Parathyroid adenoma (tissue), 2 donors: ENCODE measurements around the gene C16orf95.

ENCODE experiments used
- H2AFZ ChIP-seq: fragments of 300-600 bp; sonication (generic); one replicate; pipeline ENCODE4 v1.7.0; 2017; ENCODE audit warnings: antibody characterized with exemption, mild to moderate bottlenecking
- H3K27ac ChIP-seq: fragments of 300-600 bp; sonication (generic); one replicate; pipeline ENCODE4 v1.7.0; 2017
- H3K27me3 ChIP-seq: fragments of 300-600 bp; sonication (generic); one replicate; pipeline ENCODE4 v1.7.0; 2017; ENCODE audit warnings: low read length; ENCODE audit not compliant: control insufficient read depth, insufficient read depth
- H3K36me3 ChIP-seq: fragments of 300-600 bp; sonication (generic); one replicate; pipeline ENCODE4 v1.7.0; 2017; ENCODE audit warnings: low read length; ENCODE audit not compliant: control insufficient read depth, insufficient read depth
- H3K4me1 ChIP-seq: fragments of 300-600 bp; sonication (generic); one replicate; pipeline ENCODE4 v1.7.0; 2017; ENCODE audit warnings: control low read depth
- H3K4me2 ChIP-seq: fragments of 300-600 bp; sonication (generic); one replicate; pipeline ENCODE4 v1.7.0; 2017; ENCODE audit warnings: low read length
- H3K4me3 ChIP-seq: fragments of 300-600 bp; sonication (generic); one replicate; pipeline ENCODE4 v1.7.0; 2017; ENCODE audit warnings: low read depth, low read length
- H3K79me2 ChIP-seq: fragments of 300-600 bp; sonication (generic); one replicate; pipeline ENCODE4 v1.7.0; 2017; ENCODE audit warnings: control low read depth
- H3K9ac ChIP-seq: fragments of 300-600 bp; sonication (generic); one replicate; pipeline ENCODE4 v1.7.0; 2017; ENCODE audit warnings: mild to moderate bottlenecking
- H3K9me3 ChIP-seq: fragments of 300-600 bp; sonication (generic); one replicate; pipeline ENCODE4 v1.7.0; 2017; ENCODE audit warnings: low read length; ENCODE audit not compliant: control insufficient read depth
- CTCF ChIP-seq: fragments of 300-600 bp; sonication (generic); IDR thresholded peaks from one replicate; pipeline ENCODE4 v1.7.0; 2017; ENCODE audit warnings: antibody characterized with exemption, mild to moderate bottlenecking
- donor health status: primary hyperparathyroidism.

The C16orf95 gene

GRCh38 chr16:87254734-87255133, 62.5 kb downstream of the C16orf95 start:
- no peak overlapping the region for H2AFZ ChIP-seq
- H3K4me3 ChIP-seq = no peak overlapping the region
- no peaks in the 10 kb centered on the region for H3K4me1 ChIP-seq
- no peak overlapping the region for H3K27ac ChIP-seq
- no peak overlapping the region for H3K4me2 ChIP-seq
- H3K36me3 ChIP-seq = no peaks in the 10 kb centered on the region
- no peaks in the 10 kb centered on the region for H3K27me3 ChIP-seq
- no peaks in the 10 kb centered on the region for H3K79me2 ChIP-seq
- no peak for TF ChIP-seq CTCF
- no peaks in the 10 kb centered on the region for H3K9me3 ChIP-seq
- H3K9ac ChIP-seq = no peak overlapping the region

GRCh38 chr16:87254296-87254695, 62.9 kb downstream of the C16orf95 start:
- H3K79me2 ChIP-seq = no peaks in the 10 kb centered on the region
- no peak overlapping the region for H3K4me3 ChIP-seq
- H3K4me2 ChIP-seq = no peak overlapping the region
- no peaks in the 10 kb centered on the region for H3K9me3 ChIP-seq
- H3K36me3 ChIP-seq = no peaks in the 10 kb centered on the region
- H3K27me3 ChIP-seq = no peaks in the 10 kb centered on the region
- H3K4me1 ChIP-seq = no peaks in the 10 kb centered on the region
- TF ChIP-seq CTCF = no peak
- H2AFZ ChIP-seq = no peak overlapping the region
- no peak overlapping the region for H3K27ac ChIP-seq
- no peak overlapping the region for H3K9ac ChIP-seq

- Histone ChIP-seq H3K9me3 (no peaks in the 10 kb centered on the region), H3K27ac (no peak overlapping the region), H3K4me1 (no peaks in the 10 kb centered on the region), H3K27me3 (no peaks in the 10 kb centered on the region), H3K4me3 (no peak overlapping the region), H2AFZ (no peak overlapping the region), H3K79me2 (no peaks in the 10 kb centered on the region), H3K9ac (no peak overlapping the region), H3K36me3 (no peaks in the 10 kb centered on the region), H3K4me2 (no peak overlapping the region)
- TF ChIP-seq CTCF = no peak
These were observed 63.7 kb downstream of the C16orf95 start for GRCh38 chr16:87253536-87253935.
